A549 (cell line): ENCODE data around the gene ZSWIM7. TPM values are rescaled to one million over a fixed set of nuclear protein-coding genes. Genes with fewer than 3 reads are reported as not detected.

Source experiments
- ATAC-seq, 2 experiments: fragments of 200-7000 bp in 1 of 2; fragments of >200 bp in 1 of 2; cut with Nextera tagmentation in 1 of 2; cut with Tn5 transposase in 1 of 2; 3 replicates each; pipeline versions ENCODE4 v1.8.0 to v1.9.1; 2018 to 2020; ENCODE audit warnings: mild to moderate bottlenecking in 1 of 2, moderate library complexity in 1 of 2
- CTCF ChIA-PET: fragments of 300-600 bp; sonication (Branson Sonifier 250); formaldehyde crosslinking; extraction: SDS; loops from one replicate; lab custom pipeline; 2021; ENCODE audit warnings: antibody characterized with exemption, inconsistent platforms; lab: Yijun Ruan, JAX
- POLR2A ChIA-PET: fragments of 350-600 bp; formaldehyde crosslinking; extraction: SDS; loops from one replicate; lab custom pipeline; 2021; ENCODE audit warnings: antibody characterized with exemption, inconsistent platforms; lab: Yijun Ruan, JAX
- DNase-seq, 2 experiments: peaks; one replicate each; pipeline versions ENCODE4 v3.0.0 to v3.0.0-alpha.2; 2011 to 2016; ENCODE audit warnings: low read depth in 1 of 2, low spot score in 1 of 2
- FAIRE-seq: peaks from 2 replicates; lab custom pipeline; 2011; peaks lifted over from hg19 to GRCh38; lab: Jason Lieb, UNC
- H3K27ac ChIP-seq, 2 experiments: fragments of >200 bp; sonication (Bioruptor Twin); formaldehyde crosslinking; 3 replicates each; pipeline ENCODE4 v1.5.1; 2016 to 2017
- H3K4me1 ChIP-seq: fragments of >200 bp; sonication (Bioruptor Twin); formaldehyde crosslinking; 3 replicates; pipeline ENCODE4 v1.6.1; 2016
- H3K4me2 ChIP-seq: fragments of >200 bp; sonication (Bioruptor Twin); formaldehyde crosslinking; 3 replicates; pipeline ENCODE4 v1.6.1; 2016
- H3K4me3 ChIP-seq: fragments of >200 bp; sonication (Bioruptor Twin); formaldehyde crosslinking; 3 replicates; pipeline ENCODE4 v1.5.1; 2016
- H3K9me3 ChIP-seq: fragments of >200 bp; sonication (Bioruptor Twin); formaldehyde crosslinking; 3 replicates; pipeline ENCODE4 v1.6.1; 2016
- BCL3 ChIP-seq: fragments of >200 bp; sonication (Bioruptor Twin); formaldehyde crosslinking; IDR thresholded peaks from 3 replicates; pipeline ENCODE4 v1.6.1; 2016
- BHLHE40 ChIP-seq: IDR thresholded peaks from 2 replicates; pipeline ENCODE4 v1.6.1; 2012; ENCODE audit warnings: low read depth, low read length, inconsistent platforms
- CEBPB ChIP-seq, 2 experiments: fragments of >200 bp in 1 of 2; sonication (Bioruptor Twin) in 1 of 2; formaldehyde crosslinking in 1 of 2; IDR thresholded peaks; 2 replicates each; pipeline ENCODE4 v1.6.1; 2012 to 2016
- CHD2 ChIP-seq: fragments of 150-350 bp; IDR thresholded peaks from 2 replicates; pipeline ENCODE4 v1.6.1; 2014; ENCODE audit warnings: low read length; ENCODE audit not compliant: partially characterized antibody
- CHD4 ChIP-seq: fragments of 200-600 bp; sonication (generic); IDR thresholded peaks from 2 replicates; pipeline ENCODE4 v1.6.1; 2016; ENCODE audit warnings: antibody characterized with exemption, mild to moderate bottlenecking, borderline replicate concordance
- EHMT2 ChIP-seq: fragments of 200-600 bp; sonication (generic); IDR thresholded peaks from 2 replicates; pipeline ENCODE4 v1.6.1; 2016; ENCODE audit warnings: antibody characterized with exemption, low read depth, mild to moderate bottlenecking, moderate library complexity
- ELK1 ChIP-seq: fragments of 150-350 bp; IDR thresholded peaks from 2 replicates; pipeline ENCODE4 v1.6.1; 2014; ENCODE audit warnings: low read depth, mild to moderate bottlenecking, low read length
- EP300 ChIP-seq, 2 experiments: fragments of >200 bp; sonication (Bioruptor Twin); formaldehyde crosslinking; IDR thresholded peaks; 2 replicates in 1 of 2; 3 replicates in 1 of 2; pipeline ENCODE4 v1.6.1; 2016 to 2017
- ESRRA ChIP-seq: fragments of 150-350 bp; IDR thresholded peaks from 2 replicates; pipeline ENCODE4 v1.6.1; 2014; ENCODE audit warnings: mild to moderate bottlenecking, low read length, borderline replicate concordance
- FOSB ChIP-seq: fragments of 250-450 bp; sonication (Bioruptor Pico); IDR thresholded peaks from 2 replicates; pipeline ENCODE4 v1.5.0; 2020; ENCODE audit warnings: mild to moderate bottlenecking, moderate library complexity
- GATA3 ChIP-seq: IDR thresholded peaks from 2 replicates; pipeline ENCODE4 v1.6.1; 2012; ENCODE audit warnings: borderline replicate concordance
- HOXB13 ChIP-seq: fragments of 250-450 bp; sonication (Bioruptor Pico); IDR thresholded peaks from 2 replicates; pipeline ENCODE4 v1.5.0; 2020; ENCODE audit warnings: low read depth, mild to moderate bottlenecking, moderate library complexity
- KDM1A ChIP-seq: fragments of 200-600 bp; sonication (generic); IDR thresholded peaks from 2 replicates; pipeline ENCODE4 v1.6.1; 2016; ENCODE audit warnings: low read depth, mild to moderate bottlenecking
- KDM5A ChIP-seq: fragments of 200-600 bp; sonication (generic); IDR thresholded peaks from 2 replicates; pipeline ENCODE4 v1.6.1; 2016; ENCODE audit warnings: antibody characterized with exemption, mild to moderate bottlenecking
- MAFK ChIP-seq: fragments of 450-650 bp; IDR thresholded peaks from 2 replicates; pipeline ENCODE4 v1.6.1; 2014; ENCODE audit not compliant: partially characterized antibody
- MAX ChIP-seq: IDR thresholded peaks from 2 replicates; pipeline ENCODE4 v1.6.1; 2012
- MAZ ChIP-seq: fragments of 150-350 bp; IDR thresholded peaks from 2 replicates; pipeline ENCODE4 v1.6.1; 2014; ENCODE audit warnings: antibody characterized with exemption, low read depth, low read length, borderline replicate concordance
- MYC ChIP-seq: IDR thresholded peaks from 2 replicates; pipeline ENCODE4 v1.6.1; 2012; ENCODE audit warnings: mild to moderate bottlenecking, inconsistent platforms, low read length, improper control_type of control experiment, borderline replicate concordance
- NFE2L2 ChIP-seq: fragments of 150-350 bp; conservative IDR thresholded peaks from 2 replicates; pipeline ENCODE4 v1.6.1; 2014; ENCODE audit warnings: low read length
- NR3C1 ChIP-seq: fragments of >200 bp; sonication (Bioruptor Twin); formaldehyde crosslinking; IDR thresholded peaks from 3 replicates; pipeline ENCODE4 v1.6.1; 2017
- PHF8 ChIP-seq: fragments of 200-600 bp; sonication (generic); IDR thresholded peaks from 2 replicates; pipeline ENCODE4 v1.6.1; 2016; ENCODE audit warnings: low read depth, mild to moderate bottlenecking, antibody characterized with exemption, moderate library complexity, borderline replicate concordance
- POLR2A ChIP-seq: IDR thresholded peaks from 2 replicates; pipeline ENCODE4 v1.6.1; 2012; ENCODE audit warnings: mild to moderate bottlenecking, low read length
- POLR2AphosphoS2 ChIP-seq: conservative IDR thresholded peaks from 2 replicates; pipeline ENCODE4 v1.6.1; 2012; ENCODE audit warnings: low read length, improper control_type of control experiment, inconsistent platforms
- RNF2 ChIP-seq: fragments of 200-600 bp; sonication (generic); IDR thresholded peaks from 2 replicates; pipeline ENCODE4 v1.6.1; 2016; ENCODE audit warnings: low read depth, mild to moderate bottlenecking, antibody characterized with exemption, moderate library complexity, borderline replicate concordance
- SREBF2 ChIP-seq: fragments of 450-650 bp; IDR thresholded peaks from 2 replicates; pipeline ENCODE4 v1.6.1; 2014; ENCODE audit warnings: mild to moderate bottlenecking, moderate library complexity
- TP53 ChIP-seq: fragments of 250-450 bp; sonication (Bioruptor Pico); IDR thresholded peaks from 2 replicates; pipeline ENCODE4 v1.5.0; 2021; ENCODE audit warnings: mild to moderate bottlenecking, moderate library complexity
- USF2 ChIP-seq: fragments of 450-650 bp; IDR thresholded peaks from 2 replicates; pipeline ENCODE4 v1.6.1; 2014; ENCODE audit warnings: antibody characterized with exemption
- ZFP36 ChIP-seq: fragments of 450-650 bp; IDR thresholded peaks from 2 replicates; pipeline ENCODE4 v1.6.1; 2014; ENCODE audit warnings: borderline replicate concordance; ENCODE audit not compliant: partially characterized antibody
- ZNF302 ChIP-seq: fragments of 250-450 bp; sonication (Bioruptor Pico); IDR thresholded peaks from 2 replicates; pipeline ENCODE4 v1.9.0; 2021; ENCODE audit warnings: inconsistent platforms, mild to moderate bottlenecking, moderate library complexity
- WGBS: methylation state at CpG from one replicate; pipeline ENCODE4 v1.1.6; 2017; ENCODE audit errors: missing lambda C conversion rate; 5-methylcytosine and 5-hydroxymethylcytosine counted together
- polyA plus RNA-seq, 4 experiments: library from polyadenylated mRNA; depleted of rRNA in 3 of 4; stranded (reverse); fragments of >200 nt; fragmentation: RNase III in 1 of 4; extraction: RNeasy Plus Mini Kit Qiagen cat#74134 plus additional on column Dnase treatment in 1 of 4; gene quantifications; 2 replicates in 3 of 4; 3 replicates in 1 of 4; pipeline ENCODE4 v1.2.3, GENCODE V29; 2011 to 2017

Gene ZSWIM7
- polyA plus RNA-seq, 2 of the 4 experiments (the other 2 are of a cell fraction): 60.0 to 65.5 TPM

GRCh38 chr17:16026895-16027294, 27.4 kb upstream of the ZSWIM7 start:
- CTCF ChIA-PET: interaction anchor here (1.0 to 5.6 kb wide), 4 partner anchors 8 to 27 kb away, joined by 3 to 35 read pairs (median 6); partner anchors contain the start of genes TTC19 and ZSWIM7
- peak overlapping the region; percentile 85 to 86 for H3K27ac ChIP-seq
- no peak for FAIRE-seq

GRCh38 chr17:16025202-16025601, 25.7 kb upstream of the ZSWIM7 start:
- TF ChIP-seq POLR2AphosphoS2 (peak; percentile 63; the same call in 1 of the 2 replicates), ELK1 (no peak)
- FAIRE-seq: peak; percentile 28
- POLR2A ChIA-PET: no interaction called here
- CTCF ChIA-PET: interaction anchor here (1.0 to 5.6 kb wide), 2 partner anchors 12 to 15 kb away, joined by 3 to 35 read pairs; no protein-coding TSS in a partner anchor
- WGBS: 96% methylated on average over 1 of the region's 1 CpG
- Histone ChIP-seq H3K4me2 (no peak overlapping the region), H3K4me1 (peaks cover 31% of the 10 kb centered on the region), H3K27ac (no peak overlapping the region), H3K4me3 (no peak overlapping the region), H3K9me3 (no peaks in the 10 kb centered on the region)
- no peak for ATAC-seq
- no peak for DNase-seq

More at GRCh38 chr17:16026895-16027294, 27.4 kb upstream of the ZSWIM7 start:
- peak overlapping the region; percentile 70; the same call in 2 of the 3 replicates for H3K4me2 ChIP-seq
- no peaks in the 10 kb centered on the region for H3K9me3 ChIP-seq
- DNase-seq: no peak
- ATAC-seq: no peak
- WGBS: 92% methylated on average over 5 of the region's 5 CpGs
- POLR2A ChIA-PET: interaction anchor here (0.9 kb wide), 1 partner anchor 27 kb away, joined by 3 read pairs; the partner anchor contains the start of genes TTC19 and ZSWIM7
- no peak for TF ChIP-seq NFE2L2
- no peak for TF ChIP-seq ESRRA
- no peak for TF ChIP-seq HOXB13
- TF ChIP-seq KDM5A: no peak
- TF ChIP-seq FOSB (CRISPR knock-in tag): no peak
- TF ChIP-seq ZNF302 (CRISPR knock-in tag): no peak
- TF ChIP-seq CHD4: no peak
- TF ChIP-seq CEBPB (IDR thresholded peaks at IDR 0.05): no peak
- no peak for TF ChIP-seq GATA3
- TF ChIP-seq RNF2: no peak
- TF ChIP-seq SREBF2: no peak
- no peak for TF ChIP-seq MAFK
- TF ChIP-seq ZFP36: no peak
- no peak for TF ChIP-seq MYC
- no peak for TF ChIP-seq NR3C1
- TF ChIP-seq MAZ: no peak
- TF ChIP-seq KDM1A: no peak
- no peak for TF ChIP-seq MAX
- H3K4me1 ChIP-seq: peaks cover 31% of the 10 kb centered on the region
- no peak overlapping the region for H3K4me3 ChIP-seq

GRCh38 chr17:16023881-16024280, 24.4 kb upstream of the ZSWIM7 start:
- POLR2A ChIA-PET: no interaction called here
- no peak for DNase-seq
- ATAC-seq: no peak
- Histone ChIP-seq H3K4me3 (no peak overlapping the region), H3K9me3 (no peaks in the 10 kb centered on the region), H3K4me2 (no peak overlapping the region), H3K4me1 (peaks cover 21% of the 10 kb centered on the region)
- WGBS: 68% methylated on average over 4 of the region's 4 CpGs
- CTCF ChIA-PET: interaction anchor here (1.2 to 5.6 kb wide), 2 partner anchors 10 to 11 kb away, joined by 3 to 35 read pairs; no protein-coding TSS in a partner anchor
- no peak for TF ChIP-seq CHD2
- TF ChIP-seq POLR2A: no peak
- TF ChIP-seq ESRRA: no peak
- no peak for TF ChIP-seq PHF8
- no peak for TF ChIP-seq TP53 (CRISPR knock-in tag)
- no peak for TF ChIP-seq EHMT2
- no peak for TF ChIP-seq USF2
- TF ChIP-seq BHLHE40: no peak
- TF ChIP-seq HOXB13: no peak
- TF ChIP-seq MAFK: no peak
- TF ChIP-seq EP300 (IDR thresholded peaks at IDR 0.05): no peak
- TF ChIP-seq KDM1A: no peak
- TF ChIP-seq BCL3: no peak
- TF ChIP-seq POLR2AphosphoS2: no peak
- no peak for TF ChIP-seq NR3C1
- TF ChIP-seq, all 56 proteins: peak for 0
- peak; percentile 72 for FAIRE-seq
- no peak overlapping the region for H3K27ac ChIP-seq
